Endometrium (tissue), 2 donors: ENCODE measurements around the gene MDM2.

Experiments
- FAIRE-seq: peaks from 2 replicates; lab custom pipeline; 2012; peaks lifted over from hg19 to GRCh38; lab: Jason Lieb, UNC
- donor health status: control.
- donor health status: control.

The MDM2 gene

GRCh38 chr12:68877583-68877982 is 69.6 kb downstream of the MDM2 start:
- no peak for FAIRE-seq

- FAIRE-seq: no peak
Measured at GRCh38 chr12:68878283-68878682, 70.3 kb downstream of the MDM2 start.

- no peak for FAIRE-seq
Measured at GRCh38 chr12:68878846-68879245, 70.9 kb downstream of the MDM2 start.

GRCh38 chr12:68880660-68881325 is 72.8 kb downstream of the MDM2 start:
- no peak for FAIRE-seq

GRCh38 chr12:68882251-68882964 is 74.4 kb downstream of the MDM2 start:
- no peak for FAIRE-seq

GRCh38 chr12:68883151-68883550 is 75.2 kb downstream of the MDM2 start:
- FAIRE-seq: no peak

- FAIRE-seq: no peak
Measured at GRCh38 chr12:68884251-68884650, 76.3 kb downstream of the MDM2 start.

- FAIRE-seq: no peak
Measured at GRCh38 chr12:68885381-68885780, 77.4 kb downstream of the MDM2 start.

- FAIRE-seq: no peak
Measured at GRCh38 chr12:68886636-68887572, 78.9 kb downstream of the MDM2 start.

- no peak for FAIRE-seq
Measured at GRCh38 chr12:68887641-68888040, 79.7 kb downstream of the MDM2 start.

GRCh38 chr12:68888243-68888642 is 80.3 kb downstream of the MDM2 start:
- FAIRE-seq: no peak

- no peak for FAIRE-seq
Measured at GRCh38 chr12:68890701-68891113, 82.7 kb downstream of the MDM2 start.

GRCh38 chr12:68891141-68891540 is 83.2 kb downstream of the MDM2 start:
- no peak for FAIRE-seq

GRCh38 chr12:68893201-68893600 is 85.2 kb downstream of the MDM2 start:
- FAIRE-seq: no peak

- no peak for FAIRE-seq
Measured at GRCh38 chr12:68893741-68894140, 85.8 kb downstream of the MDM2 start.

- no peak for FAIRE-seq
Measured at GRCh38 chr12:68894276-68894855, 86.4 kb downstream of the MDM2 start.

GRCh38 chr12:68896881-68897540 is 89.0 kb downstream of the MDM2 start:
- no peak for FAIRE-seq

- FAIRE-seq: no peak
Measured at GRCh38 chr12:68899251-68899771, 91.3 kb downstream of the MDM2 start.

- no peak for FAIRE-seq
Measured at GRCh38 chr12:68900241-68900640, 92.3 kb downstream of the MDM2 start.
